ENCODE results near the gene YKT6.

The YKT6 gene

DNA sequence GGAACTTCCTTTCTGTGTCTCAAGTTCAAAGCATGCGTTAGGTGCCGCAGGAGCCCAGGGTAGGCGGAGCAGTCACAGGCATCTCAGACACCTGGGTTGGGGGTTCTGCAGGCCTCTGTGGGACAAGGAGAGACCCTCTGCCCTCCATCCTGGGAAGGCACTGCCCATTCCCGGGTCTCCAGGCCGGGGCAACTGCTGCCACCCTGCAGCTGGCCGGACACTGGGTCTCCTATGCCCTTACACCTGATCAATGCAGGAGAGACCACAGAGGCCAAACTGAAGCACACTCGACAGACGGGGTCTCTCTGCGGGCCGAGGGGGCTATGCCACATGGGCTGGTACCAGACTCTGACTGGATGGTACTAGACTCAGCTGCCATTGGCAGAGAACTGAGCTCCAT lies 36.9 kb downstream of the YKT6 start:
- no peak for DNase-seq

DNA sequence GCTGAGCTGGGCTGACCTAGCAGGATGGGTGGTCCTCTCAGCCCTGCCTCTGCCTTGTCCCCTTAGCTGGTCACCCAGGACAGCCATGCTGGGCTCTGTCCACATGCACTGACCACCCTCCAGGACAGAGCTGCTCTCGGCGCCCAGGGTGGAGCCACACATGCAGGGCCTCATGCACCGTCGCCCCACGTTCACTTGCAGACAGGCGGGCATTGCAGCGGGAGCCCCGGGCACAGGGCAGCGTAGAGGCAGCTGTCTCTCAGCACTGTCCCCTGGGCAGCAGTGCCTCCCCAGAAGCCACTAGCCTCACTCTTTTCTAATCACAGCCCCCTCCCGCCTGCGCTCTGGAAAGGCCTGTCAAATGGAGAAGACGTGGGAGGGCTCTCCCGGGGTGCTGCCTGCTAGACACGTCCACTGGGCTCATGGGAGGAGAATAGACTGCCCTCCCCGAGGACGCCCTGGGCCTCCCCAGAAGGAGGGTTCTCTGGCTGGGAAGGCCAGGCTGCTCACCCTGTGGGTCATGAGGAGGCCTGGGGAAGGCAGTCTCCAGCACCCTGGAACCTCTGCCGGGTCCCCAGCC lies 37.4 kb downstream of the YKT6 start:
- no peak for DNase-seq

DNA sequence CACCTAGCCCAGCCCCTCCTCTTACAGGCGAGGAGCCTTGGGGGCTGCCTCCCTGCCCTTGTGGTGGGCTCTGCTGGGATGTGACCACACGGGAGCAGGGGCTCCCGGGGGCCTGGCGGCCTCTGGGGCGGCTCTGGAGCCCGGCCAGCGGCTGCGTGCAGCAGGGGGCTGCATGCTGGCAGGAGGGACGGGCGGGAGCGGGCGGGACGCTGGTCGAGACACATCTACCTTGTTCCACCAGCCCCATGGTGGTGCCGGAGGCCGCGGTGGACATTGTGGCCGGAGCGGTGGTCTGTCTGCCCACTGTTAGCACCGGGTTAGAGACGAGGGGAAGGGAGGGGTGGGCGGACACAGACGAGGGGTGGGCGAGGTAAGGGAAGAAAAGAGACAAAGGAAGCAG lies 38.6 kb downstream of the YKT6 start:
- no peak for DNase-seq

DNA sequence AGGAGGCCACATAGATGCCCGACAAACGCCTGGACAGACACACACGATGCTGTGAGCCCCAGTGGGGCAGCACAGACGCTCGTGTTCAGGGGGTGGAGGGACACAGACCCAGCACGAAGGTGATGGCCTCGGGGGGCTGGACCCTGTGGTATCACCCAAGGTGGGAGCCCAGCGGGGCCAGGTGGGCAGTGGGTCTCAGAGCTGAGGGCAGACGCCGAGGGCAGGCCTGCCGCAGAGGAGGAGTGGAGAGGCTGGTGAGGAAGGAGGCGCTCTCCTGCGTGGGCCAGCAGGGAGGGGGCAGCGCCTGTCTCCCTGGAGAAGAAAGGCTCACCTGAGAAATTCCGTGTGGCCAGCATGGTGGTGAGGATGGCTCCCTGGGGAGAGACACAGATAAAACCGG lies 39.6 kb downstream of the YKT6 start:
- DNase-seq = no peak

DNA sequence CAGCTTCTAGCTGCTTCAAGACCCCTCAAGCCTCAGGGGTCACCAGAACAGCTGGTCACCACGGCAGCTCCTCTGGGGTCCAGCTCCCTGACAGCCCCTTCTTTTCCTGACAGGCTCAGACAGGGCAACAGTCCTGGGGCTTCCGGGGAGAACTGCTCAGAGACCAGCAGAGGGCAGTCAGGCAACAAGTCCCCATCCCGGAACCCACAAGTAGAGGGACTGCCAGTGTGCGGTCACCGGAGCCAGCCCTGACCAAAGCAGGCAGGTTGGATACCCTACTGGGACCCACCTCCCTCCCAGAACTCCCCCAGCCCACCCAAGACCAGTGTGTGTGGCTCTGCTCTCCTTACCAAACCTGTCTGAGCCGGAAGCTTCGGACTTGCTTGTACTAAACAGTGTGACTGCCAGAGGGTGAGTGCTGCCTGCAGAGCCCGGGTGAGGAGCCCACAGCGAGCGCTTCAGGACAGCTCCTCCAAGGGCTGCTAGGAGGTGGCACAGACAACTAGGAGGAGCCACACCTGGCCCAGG lies 40.3 kb downstream of the YKT6 start:
- DNase-seq = peak; percentile 70

DNA sequence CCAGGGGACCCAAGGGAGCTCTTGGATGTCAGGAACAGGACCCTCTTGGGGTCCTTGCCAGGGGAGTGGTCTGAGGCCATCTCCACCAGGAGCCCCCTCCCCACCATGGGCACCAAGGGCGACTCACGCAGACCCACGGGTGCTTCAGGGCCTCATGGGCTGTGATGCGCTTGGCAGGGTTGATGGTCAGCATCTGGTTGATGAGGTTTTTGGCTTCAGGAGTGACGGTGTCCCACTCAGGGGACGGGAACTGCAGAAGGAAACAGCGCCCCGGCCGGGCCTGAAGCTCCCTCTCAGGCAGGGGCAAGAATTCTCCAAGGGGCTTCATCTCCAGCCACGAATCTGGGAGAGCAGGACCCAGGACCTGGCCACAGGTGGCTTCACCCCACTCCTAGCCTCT lies 41.3 kb downstream of the YKT6 start:
- DNase-seq = no peak

DNA sequence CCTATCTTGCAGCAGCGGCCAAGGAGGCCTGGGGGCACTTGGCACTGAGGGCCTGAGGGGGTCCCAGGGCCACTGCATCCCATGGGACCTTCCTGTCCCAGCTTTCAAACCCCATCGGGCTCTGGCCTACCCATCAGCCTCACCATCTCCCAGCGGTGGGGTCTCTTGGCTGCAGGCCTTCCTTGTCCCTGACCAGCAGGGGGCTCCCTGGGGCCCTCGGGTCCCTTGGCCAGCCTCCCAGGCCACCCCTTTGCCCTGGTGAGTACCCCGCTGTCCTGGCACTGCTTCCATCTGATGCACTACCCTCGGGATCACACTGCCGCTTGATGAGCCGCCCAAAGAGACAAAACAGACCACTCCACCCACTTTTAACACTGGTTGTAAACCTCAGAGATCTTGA lies 43.5 kb downstream of the YKT6 start:
- peak; percentile 24 for DNase-seq

DNA sequence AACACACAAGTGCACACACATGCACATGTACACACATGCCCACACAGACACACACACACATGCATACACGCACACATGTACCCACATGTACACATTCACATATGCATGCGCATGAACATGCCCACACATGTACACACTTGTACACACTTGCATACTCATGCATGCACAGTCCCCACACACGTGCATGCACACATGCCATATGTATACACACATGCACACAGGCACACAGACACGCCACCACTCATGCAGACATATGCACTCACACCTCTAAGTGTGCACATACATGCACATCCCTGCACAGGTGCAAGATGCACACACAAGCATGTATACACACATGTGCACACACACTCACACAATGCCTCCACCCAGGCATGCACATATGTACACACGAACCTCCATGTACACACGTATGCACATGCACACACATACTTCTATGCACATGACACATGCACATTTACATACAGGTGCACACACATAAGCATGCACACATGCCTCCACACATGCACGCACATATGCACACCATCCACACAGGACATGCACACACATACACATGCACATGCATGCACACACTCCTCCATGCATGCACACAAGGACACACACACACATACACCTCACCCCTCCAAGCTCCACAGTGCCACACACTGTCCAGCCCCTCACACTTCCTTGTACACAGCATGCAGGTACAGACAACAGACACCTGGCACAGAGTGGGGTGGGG lies 45.8 kb downstream of the YKT6 start:
- DNase-seq = no peak

DNA sequence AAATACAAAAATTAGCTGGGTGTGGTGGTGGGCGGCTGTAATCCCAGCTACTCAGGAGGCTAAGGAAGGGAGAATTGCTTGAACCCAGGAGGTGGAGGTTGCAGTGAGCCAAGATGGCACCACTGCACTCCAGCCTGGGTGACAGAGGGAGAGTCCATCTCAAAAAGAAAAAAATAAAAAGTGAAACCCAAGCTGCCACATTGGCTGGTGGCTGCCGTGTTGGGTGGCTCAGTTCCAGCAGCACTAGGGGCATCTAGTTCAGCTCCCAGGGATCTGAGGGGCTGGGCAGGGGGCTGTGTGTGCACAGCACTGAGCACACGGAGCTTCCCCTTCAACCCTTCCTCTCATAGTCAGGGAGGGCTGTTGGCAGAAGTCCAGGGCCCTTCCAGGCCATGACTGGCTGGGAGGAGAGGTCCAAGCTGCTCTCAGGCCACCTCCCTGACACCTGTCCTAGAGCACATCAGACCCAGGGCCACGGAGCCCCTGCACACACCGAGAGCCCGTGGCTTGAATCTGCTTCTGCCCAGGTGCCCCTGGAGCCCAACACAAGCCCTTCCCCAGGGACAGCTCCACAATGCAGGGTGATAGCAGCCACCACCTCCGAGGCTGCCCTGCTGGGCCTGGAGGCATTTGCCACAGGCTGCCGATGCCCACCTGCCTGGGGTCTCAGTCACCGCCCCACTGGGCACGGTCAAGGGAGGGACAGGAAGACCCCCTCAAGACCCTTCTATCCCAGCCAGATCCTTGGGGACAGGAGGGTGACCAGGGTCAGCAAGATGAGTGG lies 47.3 kb downstream of the YKT6 start:
- no peak for DNase-seq

DNA sequence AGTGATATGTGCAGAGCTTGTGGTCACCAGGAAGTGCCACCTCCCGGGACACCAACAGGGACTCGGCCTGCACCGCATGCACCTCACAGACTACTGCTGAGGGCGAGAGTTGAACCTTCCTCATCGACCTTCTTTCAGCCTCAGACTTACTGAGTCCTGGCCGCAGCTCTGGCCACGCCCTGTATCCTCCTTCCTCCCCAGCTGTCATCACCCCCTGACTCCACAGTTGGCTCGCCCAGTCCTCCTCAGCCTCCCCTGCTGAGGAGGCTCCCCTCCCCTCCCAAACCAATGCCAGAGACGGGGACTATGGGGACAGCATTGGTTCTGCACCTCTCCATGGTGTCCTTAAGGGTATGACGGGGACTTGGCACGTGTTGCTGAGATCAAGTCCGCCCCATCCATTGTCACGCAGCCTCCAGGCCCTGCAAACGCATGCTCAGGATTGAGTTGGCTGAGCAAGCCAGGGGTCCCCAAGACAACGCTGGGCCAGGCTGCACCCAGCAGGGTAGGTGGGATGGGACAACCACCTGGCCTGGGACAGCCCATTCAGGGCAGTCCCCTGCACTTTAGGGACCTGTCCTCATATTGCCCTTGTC lies 49.0 kb downstream of the YKT6 start:
- no peak for DNase-seq

DNA sequence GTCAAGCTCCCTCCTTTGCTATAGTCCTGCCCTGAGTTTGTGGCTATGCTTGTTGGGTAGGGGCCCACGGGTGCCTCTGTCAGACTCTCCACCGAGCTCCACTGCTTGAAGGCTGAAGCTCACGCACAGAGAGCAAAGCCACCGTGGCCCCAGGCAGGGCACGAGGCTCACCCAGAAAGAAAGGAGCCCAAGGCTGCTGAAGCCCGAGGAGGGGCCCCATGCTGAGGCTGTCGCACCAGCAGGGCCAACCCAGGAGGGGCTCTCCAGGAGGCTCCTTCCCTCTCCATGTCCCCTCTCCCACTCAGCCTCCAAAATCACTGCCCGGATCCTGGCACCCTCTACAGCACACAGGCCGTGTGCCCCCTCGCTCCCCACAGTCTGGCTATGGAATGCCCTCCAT lies 50.5 kb downstream of the YKT6 start:
- no peak for DNase-seq

DNA sequence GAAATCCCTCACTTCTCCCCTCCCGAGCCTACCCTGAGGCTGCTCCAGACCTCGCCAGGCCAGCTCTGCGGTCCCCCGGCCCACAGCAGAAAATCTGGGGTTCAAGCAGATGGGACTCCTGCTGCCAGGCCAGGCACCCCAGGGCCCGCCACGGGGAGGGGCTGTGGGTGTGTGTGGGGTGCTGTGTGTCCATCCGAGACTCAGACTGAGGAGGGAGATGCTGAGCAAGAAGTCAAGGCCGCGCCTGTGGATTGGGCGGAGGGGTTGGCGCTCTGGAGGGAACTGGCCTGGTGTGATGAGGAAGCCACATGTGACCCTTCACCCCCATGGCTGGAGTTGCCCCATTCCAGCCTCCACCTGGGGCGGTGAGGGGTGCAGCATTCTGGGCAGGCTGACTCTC lies 51.1 kb downstream of the YKT6 start:
- DNase-seq = no peak

DNA sequence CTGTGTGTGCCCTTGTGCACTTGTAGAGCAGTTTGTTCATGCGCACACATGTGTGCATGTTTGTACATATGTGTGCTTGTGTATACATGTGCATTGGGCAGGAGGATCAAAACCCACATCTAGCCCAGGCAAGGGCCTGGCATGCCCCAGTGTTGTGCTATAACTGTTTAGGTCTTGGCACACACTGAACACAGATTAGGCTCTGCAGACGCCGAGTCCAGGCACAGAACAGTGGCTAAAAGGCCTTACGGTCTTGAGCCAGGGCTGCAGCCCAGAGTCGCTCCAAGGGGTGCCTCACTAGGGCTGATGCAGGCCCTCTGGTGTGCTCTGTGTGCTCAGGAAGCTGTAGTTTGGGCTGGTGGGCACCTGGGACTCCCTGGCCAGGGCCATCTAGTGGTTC lies 55.7 kb downstream of the YKT6 start:
- no peak for DNase-seq

DNA sequence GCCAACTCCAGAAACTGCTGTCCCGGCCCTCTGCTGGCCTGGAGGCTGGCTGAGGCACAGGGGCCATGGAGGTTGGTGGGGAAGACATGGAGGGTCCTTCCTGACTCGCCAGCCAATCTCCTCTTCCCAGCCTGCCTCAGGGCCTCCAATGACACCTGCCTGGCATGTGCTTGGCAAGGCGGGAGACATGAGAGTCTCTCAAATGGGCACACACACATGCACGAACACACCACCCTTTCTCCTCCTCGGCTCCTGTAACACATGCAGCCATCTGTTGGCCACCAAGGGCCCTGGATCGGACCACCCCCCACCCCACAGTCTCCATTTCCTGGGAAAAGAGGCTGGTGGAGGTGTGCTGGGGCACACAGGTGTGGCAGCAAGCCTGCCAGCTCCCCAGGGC lies 56.4 kb downstream of the YKT6 start:
- DNase-seq = no peak

DNA sequence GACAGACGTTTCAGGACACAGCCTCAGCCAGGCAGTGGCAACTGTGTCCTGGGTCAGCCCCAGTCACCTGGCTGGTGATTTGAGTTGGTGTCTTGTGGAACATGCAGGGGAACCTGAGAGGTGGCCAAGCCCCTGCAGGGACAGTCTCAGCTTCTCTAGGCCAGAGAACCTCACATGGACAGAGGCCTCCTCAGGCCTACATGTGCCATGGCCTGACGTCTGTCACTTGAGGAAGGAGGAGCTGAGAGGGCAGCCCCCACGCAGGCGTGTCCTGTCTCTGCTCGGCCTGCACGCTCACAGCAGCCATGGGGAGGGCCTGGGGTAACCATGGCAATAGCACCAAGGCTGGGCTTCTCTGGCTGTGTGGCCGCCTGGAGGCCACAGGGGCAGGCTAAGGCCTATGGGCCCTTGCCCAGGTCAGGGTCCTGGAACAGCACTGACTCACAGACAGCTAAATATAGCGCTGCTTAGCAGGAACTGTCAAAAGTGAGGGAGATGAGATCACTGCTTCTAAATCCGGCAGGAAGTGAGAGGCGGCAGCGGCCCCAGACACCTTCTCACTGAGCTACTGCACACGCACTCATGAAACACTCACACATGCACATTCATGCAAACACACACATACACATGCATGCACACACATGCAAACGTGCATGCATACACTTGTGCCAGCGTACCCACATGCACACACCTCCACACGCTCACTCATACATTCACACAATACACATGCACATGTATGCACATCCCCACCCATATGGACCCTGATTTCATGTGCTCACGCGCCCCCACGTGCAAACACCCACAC lies 57.0 kb downstream of the YKT6 start:
- DNase-seq = peak; percentile 91

DNA sequence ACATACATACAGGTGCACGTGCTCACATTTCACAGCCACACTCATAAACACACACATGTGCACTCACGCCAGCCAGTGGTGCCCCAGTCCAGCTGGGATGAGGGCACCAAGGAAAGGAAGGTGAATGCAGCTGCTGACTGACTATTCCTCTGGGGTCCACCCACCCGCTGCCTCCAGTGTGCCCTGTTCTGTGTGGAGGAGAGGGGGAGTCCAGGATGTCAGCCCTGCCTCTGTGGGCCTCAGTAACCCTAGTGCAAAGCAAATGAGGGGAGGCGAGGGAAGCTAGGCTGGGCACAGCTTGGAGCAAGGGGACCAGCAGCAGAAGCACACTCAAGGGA lies 57.6 kb downstream of the YKT6 start:
- no peak for DNase-seq

DNA sequence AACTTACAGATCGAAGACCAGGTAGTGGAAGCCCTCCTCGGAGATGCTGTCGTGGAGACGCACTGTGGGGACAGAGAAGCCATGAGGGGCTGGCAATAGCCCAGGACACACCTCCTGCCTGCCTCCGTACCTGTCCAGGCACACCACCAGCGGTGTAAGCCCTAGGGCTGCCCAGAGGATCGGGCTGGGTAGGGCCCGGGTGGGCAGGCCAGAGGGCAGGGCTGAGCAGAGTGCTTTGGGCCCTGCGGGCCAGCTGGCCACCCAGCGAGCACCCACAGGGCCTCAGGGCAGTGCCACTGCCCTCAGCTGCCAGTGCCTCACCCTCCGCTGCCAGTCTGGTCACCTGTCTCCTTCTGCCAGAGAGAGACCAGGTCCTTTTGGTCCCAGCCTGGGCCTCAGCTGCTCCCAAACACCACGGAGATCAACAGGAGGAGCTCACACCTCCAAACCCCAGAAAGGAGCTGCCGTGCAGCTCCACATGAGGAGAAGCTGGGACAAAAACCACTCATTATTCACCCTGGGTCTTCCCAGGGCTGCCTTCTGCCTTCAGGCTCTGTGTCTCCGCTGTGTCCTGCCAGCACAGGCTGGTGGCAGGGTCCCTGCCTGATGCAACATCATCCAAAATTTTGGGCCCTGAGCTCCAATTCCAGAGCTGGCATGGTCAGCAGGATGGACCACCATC lies 58.2 kb downstream of the YKT6 start:
- no peak for DNase-seq

DNA sequence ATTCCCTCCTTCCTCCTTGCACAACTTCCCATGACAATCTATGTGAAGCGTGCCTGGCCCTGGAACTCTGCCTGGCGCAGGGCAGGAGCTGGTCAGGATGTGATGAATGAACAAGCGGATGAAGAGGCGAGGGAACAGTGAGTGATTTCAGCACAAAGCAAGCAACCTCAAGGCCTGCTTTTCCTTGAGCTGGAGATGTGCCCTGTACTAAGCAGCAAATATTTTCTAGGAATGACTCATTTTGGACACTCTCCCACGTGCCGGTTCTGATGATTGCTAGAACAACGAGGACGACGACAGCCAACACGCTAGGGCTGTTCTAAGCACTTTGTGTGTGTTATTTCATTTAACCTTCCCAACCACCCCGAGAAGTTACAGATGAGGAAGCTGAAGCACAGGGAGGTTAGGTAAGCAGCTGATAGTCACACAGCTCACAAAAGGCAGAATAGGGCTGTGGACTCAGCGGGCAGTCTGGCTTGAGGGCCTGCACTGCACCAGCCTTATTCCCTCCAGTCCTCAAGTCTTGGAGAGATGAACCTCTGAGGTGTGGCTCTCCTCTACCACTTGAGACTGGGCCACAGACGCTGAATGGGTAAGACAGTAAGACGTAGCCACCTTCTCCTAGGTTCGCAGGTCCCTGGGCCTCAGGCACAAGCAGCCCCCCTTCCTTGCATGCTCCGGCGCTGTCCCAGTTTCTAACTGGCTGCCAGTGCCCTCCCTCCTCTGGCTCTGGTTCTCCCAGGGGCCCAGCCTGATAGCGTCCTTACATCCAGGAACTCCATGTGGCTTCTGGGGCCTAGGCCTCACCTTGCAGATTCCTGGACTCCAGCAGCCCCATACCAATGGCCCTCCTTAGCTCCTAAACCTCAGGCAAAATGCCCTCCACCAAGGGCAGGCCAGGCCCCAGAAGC lies 59.0 kb downstream of the YKT6 start:
- DNase-seq = peak; percentile 52

DNA sequence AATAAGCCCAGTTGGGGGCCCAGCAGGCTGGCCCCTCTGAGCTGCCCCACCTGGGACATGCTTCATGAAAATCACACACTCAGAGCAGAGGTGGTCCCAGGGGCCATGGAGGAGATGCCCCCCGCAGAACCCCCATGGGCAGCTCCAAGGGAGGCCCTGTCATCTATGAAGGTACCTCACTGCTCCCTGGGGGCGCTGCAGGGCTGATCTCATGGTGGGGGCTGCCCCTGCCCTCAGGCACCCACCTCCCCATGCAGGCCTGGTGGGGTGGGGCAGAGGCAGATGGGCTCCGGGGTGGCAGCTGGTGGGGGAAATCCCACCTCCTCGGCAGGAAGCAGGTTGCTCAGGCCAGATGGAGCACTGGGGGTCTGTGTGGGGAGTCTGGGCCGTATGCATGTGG lies 60.5 kb downstream of the YKT6 start:
- no peak for DNase-seq

DNA sequence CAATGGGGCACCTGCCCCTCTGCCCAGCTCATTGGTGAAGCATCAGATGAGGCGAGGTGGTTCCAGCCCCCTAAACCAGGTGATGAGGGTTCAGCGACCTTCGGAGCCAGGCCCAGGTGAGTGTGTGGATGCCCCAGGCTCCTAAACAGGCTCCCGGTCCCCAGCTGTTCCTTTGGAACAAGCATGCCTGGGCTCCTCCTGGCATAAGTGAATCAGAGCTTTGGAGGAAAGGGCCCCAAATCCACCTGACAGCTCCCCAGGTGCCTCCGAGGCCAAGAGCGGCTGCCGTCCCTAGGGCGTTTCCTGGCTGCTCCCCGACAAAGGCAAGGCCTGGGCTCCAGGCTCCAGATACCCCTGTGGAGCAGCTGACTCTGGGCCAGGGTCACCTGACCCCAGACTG lies 61.3 kb downstream of the YKT6 start:
- DNase-seq = no peak
